Suprapubic skin (tissue), 4 donors: Measurements from ENCODE around the gene SPTAN1. TPM values are rescaled to one million over a fixed set of nuclear protein-coding genes. Genes with fewer than 3 reads are reported as not detected.

ENCODE experiments used
- DNase-seq, 2 donors: peaks; one replicate each; pipeline ENCODE4 v3.0.0-alpha.2; 2019; ENCODE audit warnings: low spot score in 2 of 2
- H3K27ac ChIP-seq: fragments of 200-600 bp; sonication (generic); one replicate; pipeline ENCODE4 v1.5.1; 2019
- H3K27me3 ChIP-seq: fragments of 200-600 bp; sonication (generic); one replicate; pipeline ENCODE4 v1.5.1; 2019
- H3K36me3 ChIP-seq: fragments of 200-600 bp; sonication (generic); one replicate; pipeline ENCODE4 v1.5.1; 2019
- H3K4me1 ChIP-seq: fragments of 200-600 bp; sonication (generic); one replicate; pipeline ENCODE4 v1.5.1; 2019
- H3K4me3 ChIP-seq: fragments of 200-600 bp; sonication (generic); one replicate; pipeline ENCODE4 v1.5.1; 2019; ENCODE audit warnings: mild to moderate bottlenecking
- H3K9me3 ChIP-seq: fragments of 200-600 bp; sonication (generic); one replicate; pipeline ENCODE4 v1.5.1; 2019
- CTCF ChIP-seq, 2 donors: fragments of 200-600 bp in 1 of 2; fragments of 450-650 bp in 1 of 2; sonication (generic) in 1 of 2; IDR thresholded peaks; one replicate each; pipeline ENCODE4 v1.5.1; 2016 to 2019; ENCODE audit warnings: antibody characterized with exemption in 2 of 2, mild to moderate bottlenecking in 1 of 2, moderate library complexity in 1 of 2
- EP300 ChIP-seq: sonication (generic); formaldehyde crosslinking; IDR thresholded peaks from one replicate; pipeline ENCODE4 v1.6.1; 2017; ENCODE audit warnings: antibody characterized with exemption
- POLR2A ChIP-seq, 2 donors: fragments of 450-650 bp; IDR thresholded peaks; one replicate each; pipeline ENCODE4 v1.6.1; 2017; ENCODE audit warnings: antibody characterized with exemption in 2 of 2, mild to moderate bottlenecking in 2 of 2, moderate library complexity in 2 of 2
- POLR2AphosphoS5 ChIP-seq, 3 donors: sonication (generic); formaldehyde crosslinking; IDR thresholded peaks; one replicate each; pipeline ENCODE4 v1.6.1; 2017; ENCODE audit warnings: antibody characterized with exemption in 3 of 3
- WGBS: methylation state at CpG from one replicate; pipeline ENCODE4 v1.1.5; 2018; 5-methylcytosine and 5-hydroxymethylcytosine counted together
- total RNA-seq, 4 donors: library from RNA; depleted of rRNA; stranded (reverse); fragments of >200 nt; gene quantifications; one replicate each; pipeline ENCODE4 v1.1.0, GENCODE V29; 2016

Gene SPTAN1
- total RNA-seq, 4 donors from 2014 or later = 251 to 476 (median 354) TPM

DNA sequence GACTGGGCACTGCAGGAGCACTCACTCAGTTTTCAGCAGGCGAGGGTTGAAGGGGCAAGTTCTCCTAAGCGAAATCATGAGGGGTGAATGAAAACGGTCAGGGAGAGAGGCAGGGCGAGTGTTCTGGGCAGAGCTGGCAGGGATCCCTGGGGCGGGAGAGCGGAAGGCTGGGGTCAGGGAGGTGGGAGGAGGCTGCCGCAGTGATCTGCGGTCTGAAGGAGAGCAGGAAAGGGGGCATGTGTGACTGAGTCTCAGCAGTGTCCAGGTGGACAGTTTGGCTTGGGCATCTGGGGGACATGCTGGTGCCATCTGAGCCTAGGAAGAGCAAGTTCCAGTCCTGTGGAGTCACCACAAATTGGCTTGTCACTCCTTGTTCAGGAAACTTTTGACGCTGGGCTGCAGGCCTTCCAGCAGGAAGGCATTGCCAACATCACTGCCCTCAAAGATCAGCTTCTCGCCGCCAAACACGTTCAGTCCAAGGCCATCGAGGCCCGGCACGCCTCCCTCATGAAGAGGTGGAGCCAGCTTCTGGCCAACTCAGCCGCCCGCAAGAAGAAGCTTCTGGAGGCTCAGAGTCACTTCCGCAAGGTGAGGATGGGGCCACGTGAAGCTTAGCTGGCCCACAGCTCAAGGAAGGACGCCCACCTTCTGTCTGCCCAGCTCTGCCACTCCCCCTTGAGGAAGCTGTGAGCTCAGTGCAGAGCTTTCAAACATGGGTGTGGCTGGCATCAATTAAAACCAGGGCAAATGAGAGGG lies 73.2 kb downstream of the SPTAN1 start:
- Histone ChIP-seq H3K4me1 (peaks cover 20% of the 10 kb centered on the region), H3K36me3 (peaks cover 98% of the 10 kb centered on the region), H3K4me3 (no peak overlapping the region), H3K27ac (no peak overlapping the region), H3K9me3 (no peaks in the 10 kb centered on the region), H3K27me3 (no peaks in the 10 kb centered on the region)
- WGBS = 69% methylated on average over 15 of the region's 20 CpGs
- no peak for DNase-seq
- no peak for TF ChIP-seq EP300
- TF ChIP-seq POLR2AphosphoS5 (IDR thresholded peaks at IDR 0.05) = no peak
- TF ChIP-seq POLR2A (IDR thresholded peaks at IDR 0.05) = no peak
- no peak for TF ChIP-seq CTCF (IDR thresholded peaks at IDR 0.05)

- peaks cover 20% of the 10 kb centered on the region for H3K4me1 ChIP-seq
- no peaks in the 10 kb centered on the region for H3K27me3 ChIP-seq
- H3K36me3 ChIP-seq = peaks cover 98% of the 10 kb centered on the region
- H3K27ac ChIP-seq = no peak overlapping the region
- no peak for TF ChIP-seq EP300
- TF ChIP-seq CTCF (IDR thresholded peaks at IDR 0.05) = no peak
- no peak for TF ChIP-seq POLR2A (IDR thresholded peaks at IDR 0.05)
- no peak for TF ChIP-seq POLR2AphosphoS5 (IDR thresholded peaks at IDR 0.05)
- no peaks in the 10 kb centered on the region for H3K9me3 ChIP-seq
- H3K4me3 ChIP-seq = no peak overlapping the region
- WGBS = 85% methylated on average over 16 of the region's 16 CpGs
- no peak for DNase-seq
These were observed 73.8 kb downstream of the SPTAN1 start for GRCh38 chr9:128626181-128626580.

DNA sequence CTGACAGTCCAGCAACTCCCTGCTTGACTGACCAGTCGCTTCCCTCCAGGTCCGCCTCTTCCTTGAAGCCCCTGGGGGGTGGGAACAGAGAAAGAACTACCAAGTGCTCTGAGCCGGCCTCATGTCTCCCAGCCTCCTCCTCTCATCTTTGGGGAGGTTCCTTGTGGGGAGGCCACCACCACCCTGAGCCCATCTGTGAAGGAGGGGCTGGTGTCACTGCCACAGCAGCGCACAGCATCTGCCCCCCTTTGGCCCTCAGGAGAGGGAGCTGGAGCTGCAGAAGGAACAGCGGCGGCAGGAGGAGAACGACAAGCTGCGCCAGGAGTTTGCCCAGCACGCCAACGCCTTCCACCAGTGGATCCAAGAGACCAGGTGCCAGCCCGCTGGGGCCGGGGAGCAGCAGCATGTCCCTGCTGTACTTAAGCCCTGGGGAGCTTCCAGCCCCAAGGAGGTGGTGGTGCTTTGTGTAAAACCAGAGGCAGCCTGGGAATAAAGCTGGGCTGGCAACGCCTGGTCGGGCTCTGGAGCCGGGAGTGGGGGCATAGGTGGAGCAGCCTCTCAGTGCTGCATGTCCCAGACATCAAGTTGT lies 74.8 kb downstream of the SPTAN1 start:
- 79% methylated on average over 11 of the region's 15 CpGs for WGBS
- peaks cover 98% of the 10 kb centered on the region for H3K36me3 ChIP-seq
- DNase-seq = no peak
- H3K4me1 ChIP-seq = peaks cover 20% of the 10 kb centered on the region
- H3K27me3 ChIP-seq = no peaks in the 10 kb centered on the region
- TF ChIP-seq POLR2AphosphoS5 (IDR thresholded peaks at IDR 0.05) = no peak
- TF ChIP-seq CTCF (IDR thresholded peaks at IDR 0.05) = no peak
- no peak overlapping the region for H3K27ac ChIP-seq
- no peaks in the 10 kb centered on the region for H3K9me3 ChIP-seq
- no peak overlapping the region for H3K4me3 ChIP-seq

DNA sequence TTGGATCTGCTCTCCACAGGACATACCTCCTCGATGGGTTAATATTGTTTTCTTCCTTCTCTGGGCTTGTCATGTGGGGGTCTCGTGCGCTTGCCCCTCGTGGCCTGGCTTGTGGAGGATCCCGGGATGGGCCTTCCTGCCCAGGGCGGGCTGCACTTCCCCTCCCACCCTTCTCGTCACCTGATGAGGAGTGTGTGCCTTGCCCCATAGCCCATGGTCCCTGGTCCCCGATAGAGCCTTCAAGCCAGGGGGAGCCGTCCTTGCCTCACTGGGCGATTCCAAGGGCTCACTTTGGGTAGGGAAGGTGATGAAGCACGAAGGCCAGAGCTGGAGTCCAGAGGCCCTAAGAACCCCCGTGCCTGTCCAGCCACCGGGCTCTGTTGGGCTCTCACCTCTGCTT lies 75.5 kb downstream of the SPTAN1 start:
- H3K4me3 ChIP-seq = no peak overlapping the region
- no peak for DNase-seq
- H3K4me1 ChIP-seq = peaks cover 20% of the 10 kb centered on the region
- no peak overlapping the region for H3K27ac ChIP-seq
- no peaks in the 10 kb centered on the region for H3K27me3 ChIP-seq
- TF ChIP-seq POLR2A (IDR thresholded peaks at IDR 0.05) = no peak
- TF ChIP-seq EP300 = no peak
- no peak for TF ChIP-seq POLR2AphosphoS5 (IDR thresholded peaks at IDR 0.05)
- no peak for TF ChIP-seq CTCF (IDR thresholded peaks at IDR 0.05)
- peaks cover 99% of the 10 kb centered on the region for H3K36me3 ChIP-seq
- 63% methylated on average over 6 of the region's 13 CpGs for WGBS
- H3K9me3 ChIP-seq = no peaks in the 10 kb centered on the region

DNA sequence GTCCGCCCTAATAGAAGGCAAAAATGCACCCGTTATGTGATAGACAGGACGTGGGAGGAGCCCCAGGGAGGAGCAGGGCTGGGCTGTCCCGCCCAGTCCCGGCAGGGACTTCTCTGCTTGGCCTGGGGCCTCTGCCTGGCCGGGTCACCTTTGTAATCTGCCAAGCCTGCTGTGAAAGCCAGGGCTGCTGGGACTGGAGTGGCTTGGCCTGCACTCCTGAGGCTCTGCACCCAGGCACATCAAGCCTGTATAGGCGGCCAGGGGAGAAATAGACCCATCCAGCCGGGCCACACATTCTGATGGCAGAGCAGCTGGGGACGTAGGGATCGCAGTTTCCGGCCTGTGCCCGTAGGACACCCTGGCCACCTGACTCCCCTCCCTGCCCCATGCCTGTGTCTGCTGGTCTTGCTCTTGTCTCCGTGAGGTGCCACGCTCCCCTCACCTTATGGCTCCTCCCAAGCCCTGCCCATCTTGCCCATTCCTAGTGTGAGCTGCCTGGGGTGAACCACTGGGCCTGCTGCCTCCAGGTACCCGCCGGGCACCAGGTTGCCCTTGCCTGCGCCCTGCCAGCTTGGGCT lies 76.2 kb downstream of the SPTAN1 start:
- TF ChIP-seq POLR2AphosphoS5 (IDR thresholded peaks at IDR 0.05) (no peak), EP300 (no peak), CTCF (IDR thresholded peaks at IDR 0.05) (no peak), POLR2A (IDR thresholded peaks at IDR 0.05) (no peak)
- DNase-seq = no peak
- no peaks in the 10 kb centered on the region for H3K9me3 ChIP-seq
- H3K27ac ChIP-seq = peak overlapping the region; percentile 40
- no peaks in the 10 kb centered on the region for H3K27me3 ChIP-seq
- 55% methylated on average over 13 of the region's 17 CpGs for WGBS
- no peak overlapping the region for H3K4me3 ChIP-seq
- H3K36me3 ChIP-seq = peaks cover 99% of the 10 kb centered on the region
- H3K4me1 ChIP-seq = peaks cover 22% of the 10 kb centered on the region
